GM19468 (cell line): ENCODE measurements around the gene CYGB.
A peak's percentile ranks its signal among the peaks of the same experiment; 100 is the strongest.
"Not testable (repeated sequence)": the region's sequence is repeated elsewhere in the genome, so short reads cannot be mapped to it uniquely, and the experiment has no call there.

Source experiments
- ATAC-seq: cut with Tn5 transposase; IDR thresholded peaks from one replicate; pipeline ENCODE4 v1.9.1; 2021; ENCODE audit warnings: mild to moderate bottlenecking, moderate library complexity, moderate number of reproducible peaks; ENCODE audit not compliant: unreplicated experiment; ENCODE audit errors: extremely low read depth

Gene CYGB

GRCh38 chr17:76527430-76528111 is 9.9 kb downstream of the CYGB start:
- ATAC-seq = peak; percentile 18

- ATAC-seq = not testable (repeated sequence)
These were observed 10.5 kb downstream of the CYGB start for GRCh38 chr17:76527016-76527415.

GRCh38 chr17:76525513-76525833 is 12.0 kb downstream of the CYGB start:
- ATAC-seq = not testable (repeated sequence)

- ATAC-seq = no peak
These were observed 12.7 kb downstream of the CYGB start for GRCh38 chr17:76524598-76525512.

GRCh38 chr17:76523084-76524037 is 14.1 kb downstream of the CYGB start:
- no peak for ATAC-seq

GRCh38 chr17:76521683-76522082 is 15.8 kb downstream of the CYGB start:
- ATAC-seq = not testable (repeated sequence)

- no peak for ATAC-seq
These were observed 16.2 kb downstream of the CYGB start for GRCh38 chr17:76521262-76521661.

- no peak for ATAC-seq
These were observed 18.2 kb downstream of the CYGB start for GRCh38 chr17:76519048-76519966.

GRCh38 chr17:76517638-76518038 is 19.9 kb downstream of the CYGB start:
- no peak for ATAC-seq

- peak; percentile 46 for ATAC-seq
These were observed 22.1 kb downstream of the CYGB start for GRCh38 chr17:76515274-76515949.

GRCh38 chr17:76514355-76514754 is 23.2 kb downstream of the CYGB start:
- not testable (repeated sequence) for ATAC-seq

- no peak for ATAC-seq
These were observed 24.2 kb downstream of the CYGB start for GRCh38 chr17:76513306-76513692.

- ATAC-seq = no peak
These were observed 24.9 kb downstream of the CYGB start for GRCh38 chr17:76512366-76513305.

- no peak for ATAC-seq
These were observed 25.7 kb downstream of the CYGB start for GRCh38 chr17:76511668-76512365.

GRCh38 chr17:76510831-76511244 is 26.7 kb downstream of the CYGB start:
- no peak for ATAC-seq

GRCh38 chr17:76508472-76509063 is 28.9 kb downstream of the CYGB start:
- ATAC-seq = not testable (repeated sequence)
